H9 (cell line): Measurements from ENCODE around the gene CEP44. TPM values are rescaled to one million over a fixed set of nuclear protein-coding genes. Genes with fewer than 3 reads are reported as not detected.

Source experiments
- DNase-seq: peaks from one replicate; pipeline ENCODE4 v3.0.0-alpha.2; 2017
- H2AFZ ChIP-seq: one replicate; pipeline ENCODE4 v1.6.1; 2013; ENCODE audit warnings: mild to moderate bottlenecking, low read length, control low read depth, moderate library complexity
- H2AK5ac ChIP-seq: 2 replicates; pipeline ENCODE4 v1.6.1; 2013; ENCODE audit warnings: low read length, control low read depth, mixed read lengths; ENCODE audit not compliant: insufficient read length
- H2BK120ac ChIP-seq: one replicate; pipeline ENCODE4 v1.6.1; 2013; ENCODE audit warnings: low read depth, mild to moderate bottlenecking, low read length, control low read depth, inconsistent platforms; ENCODE audit not compliant: poor library complexity, severe bottlenecking
- H2BK12ac ChIP-seq: 2 replicates; pipeline ENCODE4 v1.6.1; 2013; ENCODE audit warnings: low read length, control low read depth, mixed read lengths, low read depth; ENCODE audit not compliant: insufficient read length
- H2BK15ac ChIP-seq: 2 replicates; pipeline ENCODE4 v1.6.1; 2013; ENCODE audit warnings: low read depth, low read length, control low read depth
- H2BK20ac ChIP-seq: one replicate; pipeline ENCODE4 v1.6.1; 2013; ENCODE audit warnings: low read depth, mild to moderate bottlenecking, low read length, control low read depth, inconsistent platforms; ENCODE audit not compliant: poor library complexity, severe bottlenecking
- H2BK5ac ChIP-seq: 2 replicates; pipeline ENCODE4 v1.6.1; 2013; ENCODE audit warnings: low read length, control low read depth, mixed read lengths; ENCODE audit not compliant: insufficient read length
- H3K14ac ChIP-seq: 2 replicates; pipeline ENCODE4 v1.6.1; 2013; ENCODE audit warnings: low read length, control low read depth; ENCODE audit not compliant: insufficient read depth
- H3K18ac ChIP-seq: 2 replicates; pipeline ENCODE4 v1.6.1; 2013; ENCODE audit warnings: low read depth, mild to moderate bottlenecking, mixed read lengths, low read length, control low read depth; ENCODE audit not compliant: insufficient read length
- H3K23ac ChIP-seq: 2 replicates; pipeline ENCODE4 v1.6.1; 2013; ENCODE audit warnings: low read length, control low read depth, mixed read lengths, low read depth; ENCODE audit not compliant: insufficient read length
- H3K23me2 ChIP-seq: 2 replicates; pipeline ENCODE4 v1.6.1; 2013; ENCODE audit warnings: low read depth, mild to moderate bottlenecking, mixed read lengths, low read length, control low read depth; ENCODE audit not compliant: insufficient read length, poor library complexity, severe bottlenecking
- H3K27ac ChIP-seq: 2 replicates; pipeline ENCODE4 v1.5.1; 2013; ENCODE audit warnings: low read length, control low read depth, mixed read lengths, low read depth; ENCODE audit not compliant: insufficient read length
- H3K27me3 ChIP-seq: 2 replicates; pipeline ENCODE4 v1.6.1; 2013; ENCODE audit warnings: low read length, control low read depth, inconsistent platforms; ENCODE audit not compliant: insufficient read depth
- H3K4ac ChIP-seq: 2 replicates; pipeline ENCODE4 v1.6.1; 2013; ENCODE audit warnings: low read depth, mild to moderate bottlenecking, control low read depth, inconsistent platforms, low read length, moderate library complexity
- H3K4me1 ChIP-seq: 2 replicates; pipeline ENCODE4 v1.6.1; 2013; ENCODE audit warnings: low read length, control low read depth, inconsistent platforms; ENCODE audit not compliant: insufficient read depth
- H3K4me2 ChIP-seq: 2 replicates; pipeline ENCODE4 v1.6.1; 2013; ENCODE audit warnings: low read length, control low read depth, mixed read lengths; ENCODE audit not compliant: insufficient read length, insufficient read depth
- H3K56ac ChIP-seq: 2 replicates; pipeline ENCODE4 v1.6.1; 2013; ENCODE audit warnings: low read depth, mild to moderate bottlenecking, mixed read lengths, low read length, control low read depth; ENCODE audit not compliant: insufficient read length
- H3K79me1 ChIP-seq: 2 replicates; pipeline ENCODE4 v1.6.1; 2013; ENCODE audit warnings: low read depth, mild to moderate bottlenecking, moderate library complexity, low read length, control low read depth, inconsistent platforms; ENCODE audit not compliant: insufficient read depth, poor library complexity, severe bottlenecking
- H3K79me2 ChIP-seq: 2 replicates; pipeline ENCODE4 v1.6.1; 2013; ENCODE audit warnings: low read length, control low read depth, inconsistent platforms; ENCODE audit not compliant: insufficient read depth
- H3K9ac ChIP-seq: 2 replicates; pipeline ENCODE4 v1.6.1; 2013; ENCODE audit warnings: low read length, control low read depth, mixed read lengths; ENCODE audit not compliant: insufficient read length; ENCODE audit errors: extremely low read depth
- H3K9me3 ChIP-seq: one replicate; pipeline ENCODE4 v1.6.1; 2013; ENCODE audit warnings: low read depth, low read length, inconsistent platforms; ENCODE audit not compliant: control insufficient read depth
- H3T11ph ChIP-seq: one replicate; pipeline ENCODE4 v1.6.1; 2013; ENCODE audit warnings: mild to moderate bottlenecking, low read length, control low read depth, inconsistent platforms
- H4K20me1 ChIP-seq: one replicate; pipeline ENCODE4 v1.6.1; 2013; ENCODE audit not compliant: control insufficient read depth, insufficient read length, insufficient read depth
- H4K5ac ChIP-seq: 2 replicates; pipeline ENCODE4 v1.6.1; 2013; ENCODE audit warnings: low read depth, mild to moderate bottlenecking, mixed read lengths, low read length, control low read depth; ENCODE audit not compliant: insufficient read length
- H4K8ac ChIP-seq: replicated peaks from 2 replicates; pipeline ENCODE4 v1.6.1; 2013; ENCODE audit warnings: low read length, control low read depth, mixed read lengths, low read depth; ENCODE audit not compliant: insufficient read length
- H4K91ac ChIP-seq: 2 replicates; pipeline ENCODE4 v1.6.1; 2013; ENCODE audit warnings: low read depth, mild to moderate bottlenecking, moderate library complexity, mixed read lengths, low read length, control low read depth; ENCODE audit not compliant: insufficient read length
- H3K27ac Mint-ChIP-seq, 3 experiments: 2 replicates in 2 of 3; 3 replicates in 1 of 3; pipeline ENCODE4 v1.8.0; 2020 to 2021; ENCODE audit warnings: mixed read lengths in 3 of 3, mild to moderate bottlenecking in 1 of 3, moderate library complexity in 1 of 3
- H3K27me3 Mint-ChIP-seq: 2 replicates; pipeline ENCODE4 v1.8.0; 2021; ENCODE audit warnings: low read depth, mild to moderate bottlenecking, moderate library complexity, mixed read lengths
- H3K36me3 Mint-ChIP-seq, 3 experiments: 2 replicates in 2 of 3; 3 replicates in 1 of 3; pipeline ENCODE4 v1.8.0; 2020 to 2021; ENCODE audit warnings: low read depth in 3 of 3, mixed read lengths in 3 of 3; ENCODE audit not compliant: insufficient read depth in 1 of 3
- H3K4me1 Mint-ChIP-seq, 2 experiments: 2 replicates each; pipeline ENCODE4 v1.8.0; 2020; ENCODE audit warnings: mixed read lengths in 2 of 2
- H3K4me3 Mint-ChIP-seq, 2 experiments: 2 replicates in 1 of 2; 3 replicates in 1 of 2; pipeline ENCODE4 v1.8.0; 2020 to 2021; ENCODE audit warnings: mild to moderate bottlenecking in 2 of 2, mixed read lengths in 2 of 2, moderate library complexity in 1 of 2
- H3K9me3 Mint-ChIP-seq, 2 experiments: 2 replicates in 1 of 2; 3 replicates in 1 of 2; pipeline ENCODE4 v1.8.0; 2020; ENCODE audit warnings: mild to moderate bottlenecking in 2 of 2, mixed read lengths in 2 of 2, moderate library complexity in 1 of 2
- WGBS: extraction: QIAGEN DNeasy Blood & Tissue Kit; methylation state at CpG from one replicate; pipeline ENCODE4 v1.1.7; 2013; ENCODE audit warnings: missing lambda C conversion rate, low lambda C conversion rate, mixed read lengths; ENCODE audit not compliant: insufficient read length; ENCODE audit errors: extremely low coverage; 5-methylcytosine and 5-hydroxymethylcytosine counted together
- total RNA-seq: library from RNA; stranded (reverse); gene quantifications from 2 replicates; pipeline ENCODE4 v1.2.1, GENCODE V29; 2021
- TF ChIP-seq, protein P1 (sequence below): fragments of 200-600 bp; sonication (generic); conservative IDR thresholded peaks from 3 replicates; pipeline ENCODE4 v1.8.0; 2021; ENCODE audit warnings: antibody characterized with exemption, mild to moderate bottlenecking

Gene CEP44
- total RNA-seq, 1 experiment from 2014 or later: 16.5 TPM

DNA sequence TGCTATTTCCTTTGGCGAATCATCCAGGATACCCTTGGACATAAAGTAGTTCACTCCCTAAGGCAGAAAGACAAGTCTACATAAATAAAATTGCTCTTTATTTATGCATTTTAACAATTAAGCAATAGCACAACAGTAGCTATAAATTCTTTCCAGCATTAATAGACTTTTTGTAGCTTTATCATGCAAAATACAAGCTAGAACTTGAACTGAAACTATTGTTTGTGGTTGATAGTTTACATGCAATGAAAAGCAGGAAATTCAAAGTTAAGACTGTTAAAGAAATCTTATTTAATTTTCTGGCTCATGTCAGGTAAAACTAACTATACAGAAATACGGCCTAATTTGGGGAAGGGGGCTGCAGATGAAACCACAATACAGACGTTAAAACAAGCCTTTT lies 42.5 kb upstream of the CEP44 start:
- WGBS: no CpG with 5 or more reads among the region's 3 CpGs
- no peak overlapping the region for H3K9ac ChIP-seq
- no peak overlapping the region; a peak in 1 of 7 replicates for H3K27ac Mint-ChIP-seq

More for the DNA sequence above, 42.5 kb upstream of the CEP44 start:
- Mint-ChIP-seq H3K27me3 (no peaks in the 10 kb centered on the region), H3K4me1 (no peaks in the 10 kb centered on the region), H3K36me3 (no peaks in the 10 kb centered on the region), H3K4me3 (no peak overlapping the region), H3K9me3 (no peaks in the 10 kb centered on the region)
- no peaks in the 10 kb centered on the region for H4K20me1 ChIP-seq
- H3K56ac ChIP-seq: no peak overlapping the region
- H2BK15ac ChIP-seq: no peak overlapping the region
- no peak overlapping the region for H2BK12ac ChIP-seq
- no peak overlapping the region for H3K23ac ChIP-seq
- no peaks in the 10 kb centered on the region for H3K23me2 ChIP-seq
- no peak overlapping the region for H3T11ph ChIP-seq
- H3K4ac ChIP-seq: no peak overlapping the region
- H3K79me1 ChIP-seq: no peaks in the 10 kb centered on the region
- no peak overlapping the region for H3K14ac ChIP-seq
- no peak for DNase-seq
- no peak overlapping the region for H4K5ac ChIP-seq
- no peak overlapping the region for H2BK5ac ChIP-seq
- H3K4me2 ChIP-seq: no peak overlapping the region
- no peaks in the 10 kb centered on the region for H3K27me3 ChIP-seq
- H3K4me1 ChIP-seq: no peaks in the 10 kb centered on the region
- H2BK120ac ChIP-seq: no peak overlapping the region
- TF ChIP-seq, protein P1, sequence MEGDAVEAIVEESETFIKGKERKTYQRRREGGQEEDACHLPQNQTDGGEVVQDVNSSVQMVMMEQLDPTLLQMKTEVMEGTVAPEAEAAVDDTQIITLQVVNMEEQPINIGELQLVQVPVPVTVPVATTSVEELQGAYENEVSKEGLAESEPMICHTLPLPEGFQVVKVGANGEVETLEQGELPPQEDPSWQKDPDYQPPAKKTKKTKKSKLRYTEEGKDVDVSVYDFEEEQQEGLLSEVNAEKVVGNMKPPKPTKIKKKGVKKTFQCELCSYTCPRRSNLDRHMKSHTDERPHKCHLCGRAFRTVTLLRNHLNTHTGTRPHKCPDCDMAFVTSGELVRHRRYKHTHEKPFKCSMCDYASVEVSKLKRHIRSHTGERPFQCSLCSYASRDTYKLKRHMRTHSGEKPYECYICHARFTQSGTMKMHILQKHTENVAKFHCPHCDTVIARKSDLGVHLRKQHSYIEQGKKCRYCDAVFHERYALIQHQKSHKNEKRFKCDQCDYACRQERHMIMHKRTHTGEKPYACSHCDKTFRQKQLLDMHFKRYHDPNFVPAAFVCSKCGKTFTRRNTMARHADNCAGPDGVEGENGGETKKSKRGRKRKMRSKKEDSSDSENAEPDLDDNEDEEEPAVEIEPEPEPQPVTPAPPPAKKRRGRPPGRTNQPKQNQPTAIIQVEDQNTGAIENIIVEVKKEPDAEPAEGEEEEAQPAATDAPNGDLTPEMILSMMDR: no peak
- no peak overlapping the region for H2AK5ac ChIP-seq
- H4K8ac ChIP-seq: no peak overlapping the region
- no peaks in the 10 kb centered on the region for H3K79me2 ChIP-seq
- no peak overlapping the region for H3K18ac ChIP-seq
- no peak overlapping the region for H4K91ac ChIP-seq
- no peaks in the 10 kb centered on the region for H3K9me3 ChIP-seq
- no peak overlapping the region for H2BK20ac ChIP-seq
- H2AFZ ChIP-seq: no peak overlapping the region
- no peak overlapping the region for H3K27ac ChIP-seq
